Mucosa of descending colon (tissue), 3 donors: ENCODE measurements around the gene C7. TPM values are rescaled to one million over a fixed set of nuclear protein-coding genes. Genes with fewer than 3 reads are reported as not detected.
"Not testable (repeated sequence)": the region's sequence is repeated elsewhere in the genome, so short reads cannot be mapped to it uniquely, and the experiment has no call there.

Source experiments
- ATAC-seq: fragments of 200-7000 bp; cut with Tn5 transposase; one replicate; pipeline ENCODE4 v1.9.1; 2020; ENCODE audit warnings: mild to moderate bottlenecking, moderate library complexity
- DNase-seq, 3 donors: peaks; one replicate each; pipeline ENCODE4 v3.0.0-alpha.2; 2020
- H3K36me3 ChIP-seq: fragments of 200-600 bp; one replicate; pipeline ENCODE4 v1.8.0; 2021; ENCODE audit warnings: low read depth, mild to moderate bottlenecking
- H3K4me1 ChIP-seq: fragments of 200-600 bp; one replicate; pipeline ENCODE4 v1.8.0; 2021; ENCODE audit warnings: low read depth, mild to moderate bottlenecking
- H3K4me3 ChIP-seq: fragments of 200-600 bp; one replicate; pipeline ENCODE4 v1.8.0; 2021; ENCODE audit warnings: mild to moderate bottlenecking
- H3K9me3 ChIP-seq: fragments of 200-600 bp; one replicate; pipeline ENCODE4 v1.8.0; 2021; ENCODE audit warnings: mild to moderate bottlenecking
- intact Hi-C, 2 donors: fragments of 100-400 bp; cut with DNase I in 1 of 2; cut with micrococcal nuclease in 1 of 2; formaldehyde crosslinking; loops; one replicate each; pipeline versions ENCODE4 v1.11.0 to v1.11.1; 2022; cut with DNase I, micrococcal nuclease
- total RNA-seq, 3 donors: library from RNA; stranded (reverse); fragmentation: NEBNext Ultra II Directional in 2 of 3; extraction: Animal tissue kit (Norgen Biotek cat#: 25700) in 2 of 3; gene quantifications; one replicate each; pipeline versions ENCODE4 v1.2.1 to v1.2.4, GENCODE V29; 2021 to 2023
- TF ChIP-seq, protein P1 (sequence below): fragments of 200-600 bp; IDR thresholded peaks from one replicate; pipeline ENCODE4 v1.8.0; 2022; ENCODE audit warnings: antibody characterized with exemption, mild to moderate bottlenecking
- donor health status: DM: no; HTN: no; CAD: no; lungs with moderate emphysema.
- donor health status: DM: no; HTN: no; CAD: no.
- donor health status: DM: no; HTN: yes; CAD: no.

C7 gene
- total RNA-seq, 3 donors from 2014 or later = 9.2 to 258 (median 44.1) TPM

DNA sequence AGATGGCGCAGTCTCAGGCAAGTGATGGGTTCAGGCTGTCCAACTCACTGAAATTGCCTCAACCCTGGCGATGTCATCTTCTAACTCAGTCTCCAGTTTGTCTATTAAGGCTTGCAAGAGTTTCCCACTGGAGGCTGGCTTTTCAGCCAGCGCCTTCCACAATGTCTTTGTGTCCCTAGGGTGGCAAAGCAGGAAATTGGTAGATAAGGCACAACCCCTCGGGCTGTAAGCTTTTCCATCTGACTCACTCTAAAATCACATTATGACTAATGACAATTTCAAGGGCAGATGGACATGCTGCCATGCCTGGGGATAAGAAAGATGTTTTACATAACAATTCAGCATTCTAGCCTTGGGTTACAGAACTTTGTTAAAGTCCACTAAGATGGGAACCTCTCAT, 99.9 kb downstream of the C7 start:
- no peak for ATAC-seq
- Histone ChIP-seq H3K9me3 (no peaks in the 10 kb centered on the region), H3K4me1 (no peaks in the 10 kb centered on the region), H3K36me3 (no peaks in the 10 kb centered on the region), H3K4me3 (no peak overlapping the region)
- TF ChIP-seq, protein P1, sequence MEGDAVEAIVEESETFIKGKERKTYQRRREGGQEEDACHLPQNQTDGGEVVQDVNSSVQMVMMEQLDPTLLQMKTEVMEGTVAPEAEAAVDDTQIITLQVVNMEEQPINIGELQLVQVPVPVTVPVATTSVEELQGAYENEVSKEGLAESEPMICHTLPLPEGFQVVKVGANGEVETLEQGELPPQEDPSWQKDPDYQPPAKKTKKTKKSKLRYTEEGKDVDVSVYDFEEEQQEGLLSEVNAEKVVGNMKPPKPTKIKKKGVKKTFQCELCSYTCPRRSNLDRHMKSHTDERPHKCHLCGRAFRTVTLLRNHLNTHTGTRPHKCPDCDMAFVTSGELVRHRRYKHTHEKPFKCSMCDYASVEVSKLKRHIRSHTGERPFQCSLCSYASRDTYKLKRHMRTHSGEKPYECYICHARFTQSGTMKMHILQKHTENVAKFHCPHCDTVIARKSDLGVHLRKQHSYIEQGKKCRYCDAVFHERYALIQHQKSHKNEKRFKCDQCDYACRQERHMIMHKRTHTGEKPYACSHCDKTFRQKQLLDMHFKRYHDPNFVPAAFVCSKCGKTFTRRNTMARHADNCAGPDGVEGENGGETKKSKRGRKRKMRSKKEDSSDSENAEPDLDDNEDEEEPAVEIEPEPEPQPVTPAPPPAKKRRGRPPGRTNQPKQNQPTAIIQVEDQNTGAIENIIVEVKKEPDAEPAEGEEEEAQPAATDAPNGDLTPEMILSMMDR = no peak
- intact Hi-C loops = no loop called here
- DNase-seq = no peak

DNA sequence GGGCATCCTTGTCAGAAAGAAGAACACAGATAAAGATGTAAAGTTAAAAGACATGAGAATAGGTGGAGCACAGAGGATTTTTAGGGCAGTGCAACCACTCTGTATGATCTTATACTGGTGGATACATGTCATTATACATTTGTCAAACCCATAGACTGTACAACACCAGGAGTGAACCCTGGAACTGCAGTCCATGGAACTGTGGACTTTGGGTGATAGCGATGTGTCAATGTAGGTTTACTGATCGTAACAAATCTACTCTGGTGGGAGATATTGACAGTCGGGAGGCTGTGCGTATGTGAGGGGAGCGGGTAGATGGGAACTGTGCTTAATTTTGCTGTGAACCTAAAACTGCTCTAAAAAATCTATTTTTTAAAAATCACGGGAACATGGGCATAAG, 101.3 kb downstream of the C7 start:
- intact Hi-C loops = no loop called here
- DNase-seq (no peak), ATAC-seq (no peak)
- Histone ChIP-seq H3K4me3 (no peak overlapping the region), H3K4me1 (no peaks in the 10 kb centered on the region), H3K36me3 (no peaks in the 10 kb centered on the region), H3K9me3 (no peaks in the 10 kb centered on the region)
- TF ChIP-seq, protein P1 = no peak

DNA sequence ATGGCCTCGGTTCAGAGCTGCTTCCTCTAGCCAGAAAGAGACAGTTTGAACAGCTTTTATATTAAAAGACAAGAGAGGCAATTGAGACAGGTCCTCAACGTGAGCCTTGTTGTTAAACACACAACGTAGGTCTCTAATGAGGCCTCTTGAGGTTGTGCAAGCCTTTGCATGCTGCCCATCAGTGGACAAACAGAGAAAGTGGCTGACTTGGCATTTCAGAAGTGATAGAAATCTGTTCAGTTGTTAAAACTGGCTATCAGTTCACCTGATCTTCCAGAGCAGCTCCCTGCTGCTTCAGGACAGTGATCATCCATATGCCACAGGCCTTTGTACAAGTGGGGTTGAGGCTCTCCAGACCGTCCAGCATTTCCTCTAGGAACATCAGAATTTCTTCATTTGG, 103.0 kb downstream of the C7 start:
- H3K36me3 ChIP-seq = no peaks in the 10 kb centered on the region
- DNase-seq (no peak), ATAC-seq (no peak)
- intact Hi-C loops = no loop called here
- no peak overlapping the region for H3K4me3 ChIP-seq
- H3K9me3 ChIP-seq = no peaks in the 10 kb centered on the region
- TF ChIP-seq, protein P1 = no peak
- no peaks in the 10 kb centered on the region for H3K4me1 ChIP-seq

DNA sequence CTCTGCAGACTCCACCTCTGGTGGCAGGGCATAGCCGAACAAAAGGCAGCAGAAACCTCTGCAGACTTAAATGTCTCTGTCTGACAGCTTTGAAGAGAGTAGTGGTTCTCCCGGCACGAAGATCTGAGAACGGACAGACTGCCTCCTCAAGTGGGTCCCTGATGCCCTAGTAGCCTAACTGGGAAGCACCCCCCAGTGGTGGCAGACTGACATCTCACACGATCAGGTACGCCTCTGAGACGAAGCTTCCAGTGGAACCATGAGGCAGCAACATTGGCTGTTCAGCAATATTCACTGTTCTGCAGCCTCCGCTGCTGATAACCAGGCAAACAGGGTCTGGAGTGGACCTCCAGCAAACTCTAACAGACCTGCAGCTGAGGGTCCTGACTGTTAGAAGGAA, 113.3 kb downstream of the C7 start:
- ATAC-seq, DNase-seq, intact Hi-C loops, H3K36me3 ChIP-seq, H3K4me1 ChIP-seq, H3K9me3 ChIP-seq, H3K4me3 ChIP-seq: not testable (repeated sequence)

Other genes with a start within 250 kb of the C7 start
- 10 to 100 TPM; 38.5 to 58.4 (median 50.8) TPM for gene PTGER4, start 229.6 kb upstream of the C7 start, total RNA-seq
- 10 to 100 TPM; 15.1 to 22.6 (median 17.2) TPM for gene TTC33, start 153.5 kb upstream of the C7 start, total RNA-seq
- 100 to 1,000 TPM in 1 of 3 donors, 10 to 100 TPM in 2; 89.7 to 111 (median 97.9) TPM for gene PRKAA1, start 111.1 kb upstream of the C7 start, total RNA-seq
- 100 to 1,000 TPM; 785 to 853 (median 837) TPM for gene RPL37, start 74.3 kb upstream of the C7 start, total RNA-seq
- gene CARD6, start 68.1 kb upstream of the C7 start, total RNA-seq = 1 to 10 TPM; 1.7 to 6.3 (median 3.5) TPM
- not detected for gene MROH2B, start 161.8 kb downstream of the C7 start, total RNA-seq